GM18505 (cell line): ENCODE data around the gene CLCN3.
"Not testable (repeated sequence)": the region's sequence is repeated elsewhere in the genome, so short reads cannot be mapped to it uniquely, and the experiment has no call there.

Experiments
- ATAC-seq: cut with Tn5 transposase; IDR thresholded peaks from one replicate; pipeline ENCODE4 v1.9.1; 2021; ENCODE audit not compliant: unreplicated experiment
- POLR2A ChIP-seq: IDR thresholded peaks from 4 replicates; pipeline ENCODE4 v1.6.1; 2011; ENCODE audit warnings: borderline replicate concordance; ENCODE audit not compliant: insufficient read depth, insufficient read length; ENCODE audit errors: extremely low read depth

CLCN3 gene

GRCh38 chr4:169622566-169622965 lies 2.2 kb downstream of the CLCN3 start:
- TF ChIP-seq POLR2A = no peak
- ATAC-seq = no peak

DNA sequence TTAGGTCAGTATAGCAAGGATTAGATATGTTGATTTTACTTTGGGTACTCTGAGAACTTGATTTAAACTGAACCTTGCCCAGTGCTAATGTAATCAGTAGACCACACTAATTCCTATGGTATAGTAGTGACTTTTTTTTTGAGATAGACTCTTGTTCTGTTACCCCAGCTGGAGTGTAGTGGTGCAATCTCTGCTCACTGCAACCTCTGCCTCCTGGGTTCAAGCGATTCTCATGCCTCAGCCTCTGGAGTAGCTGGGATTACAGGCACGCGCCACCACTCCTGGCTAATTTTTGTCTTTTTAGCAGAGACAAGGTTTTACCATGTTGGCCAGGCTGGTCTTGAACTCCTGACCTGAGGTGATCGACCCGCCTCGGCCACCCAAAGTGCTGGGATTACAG lies 3.6 kb downstream of the CLCN3 start:
- ATAC-seq = not testable (repeated sequence)

- ATAC-seq = no peak
- no peak for TF ChIP-seq POLR2A
These were observed 5.5 kb downstream of the CLCN3 start for GRCh38 chr4:169625886-169626285.

DNA sequence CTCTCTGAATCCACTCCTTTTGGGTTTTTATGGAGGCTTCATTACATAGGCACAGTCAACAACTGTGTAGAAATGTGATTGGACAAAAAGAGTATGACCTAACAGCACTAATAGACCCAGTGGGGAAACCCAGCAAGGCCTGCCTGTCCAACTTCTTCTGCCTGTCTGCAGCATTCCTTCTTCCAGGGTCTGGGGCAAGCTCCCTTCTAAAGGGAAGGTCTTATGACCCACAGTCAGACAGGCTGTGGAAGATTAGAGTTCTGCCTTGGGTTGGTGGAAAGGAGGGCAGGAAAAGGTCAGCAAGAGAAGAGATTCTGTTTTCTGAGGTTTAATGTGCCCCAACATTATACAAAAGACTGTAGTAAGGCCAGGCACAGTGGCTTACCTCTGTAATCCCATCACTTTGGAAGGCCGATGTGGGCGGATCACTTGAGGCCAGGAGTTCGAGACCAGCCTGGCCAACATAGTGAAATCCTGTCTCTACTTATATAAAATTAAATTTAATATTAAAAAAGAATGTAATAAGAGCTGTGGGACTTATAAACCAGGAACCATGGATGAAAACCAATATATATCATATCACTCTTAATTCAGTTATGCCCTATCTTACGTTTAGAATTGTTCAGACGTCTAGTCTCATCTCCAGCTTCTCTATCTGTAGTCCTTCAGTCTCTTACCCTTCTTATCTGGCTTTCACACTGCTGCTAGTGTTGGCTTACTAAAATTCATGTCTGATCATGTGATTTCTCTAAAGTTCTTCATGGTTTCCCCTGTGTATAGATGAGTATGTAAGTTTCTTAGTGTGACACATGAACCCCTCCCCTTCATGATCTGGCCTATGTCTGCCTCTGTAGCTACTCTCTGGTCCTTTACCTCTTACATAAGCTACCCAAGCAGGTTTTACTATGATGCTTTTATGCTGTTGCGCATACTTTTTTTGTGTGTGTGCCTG lies 6.2 kb downstream of the CLCN3 start:
- no peak for ATAC-seq
- TF ChIP-seq POLR2A = no peak

- no peak for TF ChIP-seq POLR2A
- peak; percentile 67 for ATAC-seq
These were observed 6.9 kb downstream of the CLCN3 start for GRCh38 chr4:169627307-169627706.

DNA sequence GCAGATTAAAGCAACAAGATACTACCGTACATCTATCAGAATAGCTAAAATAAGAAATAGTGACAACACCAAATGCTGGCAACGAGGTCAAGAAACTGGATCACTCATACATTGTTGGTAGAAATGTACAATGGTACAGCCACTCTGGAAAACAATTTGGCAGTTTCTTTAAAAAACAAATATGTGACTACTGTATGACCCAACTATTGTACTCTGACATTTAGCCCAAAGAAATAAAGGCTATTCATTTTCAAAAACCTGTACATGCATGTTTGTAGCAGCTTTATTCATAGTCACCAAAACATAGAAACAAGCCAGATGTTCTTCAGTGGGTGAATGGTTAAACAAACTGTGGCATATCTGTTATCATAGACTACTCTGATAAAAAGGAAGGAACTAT lies 8.2 kb downstream of the CLCN3 start:
- no peak for TF ChIP-seq POLR2A
- no peak for ATAC-seq

DNA sequence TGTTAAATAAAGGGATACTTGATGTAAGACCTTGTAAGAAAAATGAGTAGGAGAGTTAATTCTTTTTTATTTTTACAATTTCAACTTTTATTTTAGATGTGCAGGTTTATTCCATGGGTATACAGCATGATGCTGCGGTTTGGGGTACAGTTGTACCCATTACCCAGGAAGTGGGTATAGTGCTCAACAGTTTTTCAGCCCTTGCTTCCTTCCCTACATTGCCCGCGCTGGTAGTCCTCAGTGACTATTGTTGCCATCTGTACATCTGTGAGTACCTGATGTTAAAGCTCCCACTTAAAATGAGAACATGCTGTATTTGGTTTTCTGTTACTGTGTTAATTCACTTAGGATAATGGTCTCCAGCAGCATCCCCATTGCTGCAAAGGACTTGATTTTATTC lies 9.7 kb downstream of the CLCN3 start:
- TF ChIP-seq POLR2A = no peak

DNA sequence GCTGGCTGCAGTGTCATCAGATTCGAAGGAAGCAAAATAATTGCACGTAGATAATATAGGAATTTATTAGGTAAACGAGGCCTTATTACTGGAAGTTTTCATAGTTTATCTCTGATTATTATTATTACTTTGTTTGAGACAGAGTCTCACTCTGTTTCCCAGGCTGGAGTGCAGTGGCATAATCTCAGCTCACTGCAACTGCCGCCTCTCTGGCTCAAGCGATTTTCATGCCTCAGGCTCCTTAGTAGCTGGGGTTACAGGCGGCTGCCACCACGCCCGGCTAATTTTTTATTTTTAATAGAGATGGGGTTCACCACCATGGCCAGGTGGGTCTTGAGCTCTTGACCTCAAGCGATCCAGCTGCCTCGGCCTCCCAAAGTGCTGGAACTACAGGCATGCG lies 12.5 kb downstream of the CLCN3 start:
- no peak for ATAC-seq
- no peak for TF ChIP-seq POLR2A

More for the DNA sequence above, 9.7 kb downstream of the CLCN3 start:
- no peak for ATAC-seq

GRCh38 chr4:169634975-169635374 lies 14.6 kb downstream of the CLCN3 start:
- no peak for ATAC-seq
- no peak for TF ChIP-seq POLR2A

DNA sequence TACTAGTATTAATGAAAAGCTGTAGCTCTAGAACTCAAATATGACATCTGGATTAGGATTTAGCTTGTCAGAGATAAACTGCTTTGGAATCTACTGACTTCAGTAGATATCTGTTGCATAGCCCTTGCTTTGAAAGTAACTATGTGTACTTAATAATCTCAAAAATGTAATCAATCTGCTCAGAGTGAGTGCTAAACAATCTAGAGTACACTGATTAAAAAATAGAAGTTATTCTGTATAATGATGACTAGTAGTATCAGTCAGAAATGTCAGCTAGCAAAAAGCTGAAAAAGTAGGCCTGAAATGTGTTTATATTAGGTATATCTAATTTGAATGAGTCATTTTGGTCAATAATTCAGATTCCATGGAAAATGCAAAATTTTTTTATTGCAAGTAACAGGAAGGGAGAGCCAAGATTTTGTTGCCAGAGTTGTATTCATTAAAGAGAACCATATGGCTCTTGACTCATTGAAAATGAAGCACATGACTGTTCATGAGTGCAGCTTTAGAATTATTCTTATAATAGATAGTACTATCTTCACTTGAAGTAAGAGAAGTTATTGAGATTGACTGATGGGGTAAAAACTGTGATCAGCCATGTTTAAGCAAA lies 20.0 kb downstream of the CLCN3 start:
- ATAC-seq = no peak

DNA sequence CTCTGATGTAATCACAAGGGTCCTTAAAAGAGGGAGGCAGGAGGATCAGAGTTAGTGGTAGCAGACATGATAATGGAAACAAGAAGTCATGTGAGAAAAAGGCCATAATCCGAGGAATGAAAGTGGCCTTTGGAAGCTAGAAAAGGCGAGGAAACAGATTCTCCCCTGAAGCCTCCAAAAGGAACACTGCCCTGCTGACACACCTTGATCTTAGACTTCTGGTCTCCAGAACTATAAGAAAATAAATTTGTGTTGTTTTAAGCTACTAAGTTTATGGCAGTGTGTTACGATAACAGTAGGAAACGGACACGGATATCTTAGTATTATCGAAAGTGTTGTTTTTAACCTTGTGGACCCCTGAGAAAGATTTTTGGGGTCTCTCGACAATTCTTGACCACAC lies 24.4 kb downstream of the CLCN3 start:
- ATAC-seq = no peak
- TF ChIP-seq POLR2A = no peak

More for the DNA sequence above, 20.0 kb downstream of the CLCN3 start:
- no peak for TF ChIP-seq POLR2A

DNA sequence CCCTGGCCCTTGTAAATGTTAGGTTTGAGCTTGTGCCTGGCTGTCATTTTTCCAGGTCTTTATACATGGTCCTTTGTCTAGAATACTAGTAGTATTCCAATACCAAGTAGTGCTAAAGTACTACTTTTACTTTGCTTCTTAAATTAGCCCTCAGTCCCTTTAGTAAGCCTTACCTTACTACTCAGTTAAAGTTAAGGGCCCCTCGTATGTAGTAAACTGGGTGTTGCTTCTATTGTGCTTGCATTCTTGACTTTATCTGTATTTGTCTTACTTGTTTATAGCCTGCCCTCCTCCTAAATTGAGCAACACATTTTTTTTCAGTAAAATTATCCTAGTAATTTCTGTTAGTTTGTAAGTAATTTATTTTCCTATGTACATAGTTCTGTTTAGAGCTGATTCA lies 25.2 kb downstream of the CLCN3 start:
- ATAC-seq = no peak
- TF ChIP-seq POLR2A = no peak

DNA sequence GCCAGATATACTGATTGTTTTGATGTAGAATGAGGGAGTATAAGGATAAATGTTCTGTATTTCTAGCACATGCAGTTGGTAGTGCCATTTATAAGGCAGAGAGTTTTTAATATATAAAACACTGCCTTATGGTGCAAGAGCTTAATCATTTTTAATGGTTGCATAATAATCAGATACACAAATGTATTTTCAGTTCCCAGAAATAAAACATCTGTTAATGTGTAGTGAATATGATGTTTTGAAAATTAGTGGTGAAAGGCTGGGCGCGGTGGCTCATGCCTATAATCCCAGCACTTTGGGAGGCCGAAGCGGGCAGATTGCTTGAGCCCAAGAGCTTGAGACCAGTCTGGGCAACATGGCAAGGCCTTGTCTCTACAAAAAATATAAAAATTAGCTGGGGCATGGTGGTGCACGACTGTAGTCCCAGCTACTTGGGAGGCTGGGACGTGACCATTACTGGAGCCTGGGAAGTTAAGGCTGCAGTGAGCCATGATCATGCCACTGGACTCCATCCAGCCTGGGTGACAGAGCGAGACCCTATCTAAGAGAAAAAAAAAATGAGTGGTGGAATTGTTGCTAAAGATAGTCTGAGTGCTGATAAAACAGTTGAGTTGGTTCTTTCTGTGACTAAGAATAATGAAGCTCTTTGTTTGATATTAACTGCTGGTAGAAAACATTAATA lies 29.3 kb downstream of the CLCN3 start:
- ATAC-seq = no peak
- no peak for TF ChIP-seq POLR2A
